GM23338 (cell line): ENCODE data around the gene MYCBPAP.

Source experiments
- CREB1 ChIP-seq: fragments of 250-450 bp; sonication (Bioruptor Pico); IDR thresholded peaks from 2 replicates; pipeline ENCODE4 v1.5.0; 2020; ENCODE audit warnings: low read depth, mild to moderate bottlenecking, moderate library complexity
- EZH2 ChIP-seq: fragments of 200-600 bp; sonication (generic); IDR thresholded peaks from one replicate; pipeline ENCODE4 v1.8.0; 2017; ENCODE audit warnings: antibody characterized with exemption, mild to moderate bottlenecking, low read depth; ENCODE audit not compliant: unreplicated experiment
- EZH2phosphoT487 ChIP-seq: fragments of 200-600 bp; sonication (generic); IDR thresholded peaks from one replicate; pipeline ENCODE4 v1.8.1; 2018; ENCODE audit warnings: antibody characterized with exemption; ENCODE audit not compliant: unreplicated experiment
- POLR2AphosphoS5 ChIP-seq: IDR thresholded peaks from 2 replicates; pipeline ENCODE4 v1.6.1; 2016; ENCODE audit warnings: antibody characterized with exemption, low read depth
- ZNF331 ChIP-seq: fragments of 250-450 bp; sonication (Bioruptor Pico); IDR thresholded peaks from 2 replicates; pipeline ENCODE4 v1.5.0; 2020; ENCODE audit warnings: low read depth, mild to moderate bottlenecking, moderate library complexity
- TF ChIP-seq, protein P1 (sequence below), 2 experiments: fragments of 200-600 bp in 1 of 2; sonication (generic) in 1 of 2; conservative IDR thresholded peaks; 2 replicates each; pipeline versions ENCODE4 v1.5.1 to v1.6.1; 2016 to 2017; ENCODE audit warnings: antibody characterized with exemption in 2 of 2, low read depth in 2 of 2, mild to moderate bottlenecking in 2 of 2, moderate library complexity in 1 of 2
- TF ChIP-seq, protein P2 (sequence below): IDR thresholded peaks from one replicate; pipeline ENCODE4 v1.6.1; 2018; ENCODE audit warnings: antibody characterized with exemption; ENCODE audit not compliant: unreplicated experiment
- TF ChIP-seq, protein P3 (sequence below): IDR thresholded peaks from 2 replicates; pipeline ENCODE4 v1.6.1; 2016; ENCODE audit warnings: antibody characterized with exemption
- TF ChIP-seq, protein P4 (sequence below): fragments of 250-450 bp; sonication (Bioruptor Pico); IDR thresholded peaks from 2 replicates; pipeline ENCODE4 v1.5.0; 2020; ENCODE audit warnings: mild to moderate bottlenecking, moderate library complexity

DNA sequence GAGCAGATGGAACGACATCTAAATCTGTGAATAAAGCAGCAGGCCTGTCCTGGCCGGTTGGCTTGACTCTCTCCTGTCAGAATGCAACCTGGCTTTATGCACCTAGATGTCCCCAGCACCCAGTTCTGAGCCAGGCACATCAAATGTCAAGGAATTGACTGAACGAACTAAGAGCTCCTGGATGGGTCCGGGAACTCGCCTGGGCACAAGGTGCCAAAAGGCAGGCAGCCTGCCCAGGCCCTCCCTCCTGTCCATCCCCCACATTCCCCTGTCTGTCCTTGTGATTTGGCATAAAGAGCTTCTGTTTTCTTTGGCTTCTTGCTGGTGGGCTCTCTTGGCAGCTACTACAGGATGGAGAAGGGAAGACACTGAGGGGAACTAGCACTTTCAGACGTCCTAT, 33.7 kb upstream of the MYCBPAP start:
- TF ChIP-seq, protein P1, sequence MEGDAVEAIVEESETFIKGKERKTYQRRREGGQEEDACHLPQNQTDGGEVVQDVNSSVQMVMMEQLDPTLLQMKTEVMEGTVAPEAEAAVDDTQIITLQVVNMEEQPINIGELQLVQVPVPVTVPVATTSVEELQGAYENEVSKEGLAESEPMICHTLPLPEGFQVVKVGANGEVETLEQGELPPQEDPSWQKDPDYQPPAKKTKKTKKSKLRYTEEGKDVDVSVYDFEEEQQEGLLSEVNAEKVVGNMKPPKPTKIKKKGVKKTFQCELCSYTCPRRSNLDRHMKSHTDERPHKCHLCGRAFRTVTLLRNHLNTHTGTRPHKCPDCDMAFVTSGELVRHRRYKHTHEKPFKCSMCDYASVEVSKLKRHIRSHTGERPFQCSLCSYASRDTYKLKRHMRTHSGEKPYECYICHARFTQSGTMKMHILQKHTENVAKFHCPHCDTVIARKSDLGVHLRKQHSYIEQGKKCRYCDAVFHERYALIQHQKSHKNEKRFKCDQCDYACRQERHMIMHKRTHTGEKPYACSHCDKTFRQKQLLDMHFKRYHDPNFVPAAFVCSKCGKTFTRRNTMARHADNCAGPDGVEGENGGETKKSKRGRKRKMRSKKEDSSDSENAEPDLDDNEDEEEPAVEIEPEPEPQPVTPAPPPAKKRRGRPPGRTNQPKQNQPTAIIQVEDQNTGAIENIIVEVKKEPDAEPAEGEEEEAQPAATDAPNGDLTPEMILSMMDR (conservative IDR thresholded peaks at IDR 0.05; ENCODE audit: low read depth in 2 of 2) = no peak
- TF ChIP-seq, protein P2, sequence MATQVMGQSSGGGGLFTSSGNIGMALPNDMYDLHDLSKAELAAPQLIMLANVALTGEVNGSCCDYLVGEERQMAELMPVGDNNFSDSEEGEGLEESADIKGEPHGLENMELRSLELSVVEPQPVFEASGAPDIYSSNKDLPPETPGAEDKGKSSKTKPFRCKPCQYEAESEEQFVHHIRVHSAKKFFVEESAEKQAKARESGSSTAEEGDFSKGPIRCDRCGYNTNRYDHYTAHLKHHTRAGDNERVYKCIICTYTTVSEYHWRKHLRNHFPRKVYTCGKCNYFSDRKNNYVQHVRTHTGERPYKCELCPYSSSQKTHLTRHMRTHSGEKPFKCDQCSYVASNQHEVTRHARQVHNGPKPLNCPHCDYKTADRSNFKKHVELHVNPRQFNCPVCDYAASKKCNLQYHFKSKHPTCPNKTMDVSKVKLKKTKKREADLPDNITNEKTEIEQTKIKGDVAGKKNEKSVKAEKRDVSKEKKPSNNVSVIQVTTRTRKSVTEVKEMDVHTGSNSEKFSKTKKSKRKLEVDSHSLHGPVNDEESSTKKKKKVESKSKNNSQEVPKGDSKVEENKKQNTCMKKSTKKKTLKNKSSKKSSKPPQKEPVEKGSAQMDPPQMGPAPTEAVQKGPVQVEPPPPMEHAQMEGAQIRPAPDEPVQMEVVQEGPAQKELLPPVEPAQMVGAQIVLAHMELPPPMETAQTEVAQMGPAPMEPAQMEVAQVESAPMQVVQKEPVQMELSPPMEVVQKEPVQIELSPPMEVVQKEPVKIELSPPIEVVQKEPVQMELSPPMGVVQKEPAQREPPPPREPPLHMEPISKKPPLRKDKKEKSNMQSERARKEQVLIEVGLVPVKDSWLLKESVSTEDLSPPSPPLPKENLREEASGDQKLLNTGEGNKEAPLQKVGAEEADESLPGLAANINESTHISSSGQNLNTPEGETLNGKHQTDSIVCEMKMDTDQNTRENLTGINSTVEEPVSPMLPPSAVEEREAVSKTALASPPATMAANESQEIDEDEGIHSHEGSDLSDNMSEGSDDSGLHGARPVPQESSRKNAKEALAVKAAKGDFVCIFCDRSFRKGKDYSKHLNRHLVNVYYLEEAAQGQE = no peak
- TF ChIP-seq POLR2AphosphoS5 = no peak
- TF ChIP-seq ZNF331 (CRISPR knock-in tag) = no peak
- TF ChIP-seq EZH2phosphoT487 = no peak
- TF ChIP-seq CREB1 = no peak
- TF ChIP-seq EZH2 = no peak
- TF ChIP-seq, protein P3, sequence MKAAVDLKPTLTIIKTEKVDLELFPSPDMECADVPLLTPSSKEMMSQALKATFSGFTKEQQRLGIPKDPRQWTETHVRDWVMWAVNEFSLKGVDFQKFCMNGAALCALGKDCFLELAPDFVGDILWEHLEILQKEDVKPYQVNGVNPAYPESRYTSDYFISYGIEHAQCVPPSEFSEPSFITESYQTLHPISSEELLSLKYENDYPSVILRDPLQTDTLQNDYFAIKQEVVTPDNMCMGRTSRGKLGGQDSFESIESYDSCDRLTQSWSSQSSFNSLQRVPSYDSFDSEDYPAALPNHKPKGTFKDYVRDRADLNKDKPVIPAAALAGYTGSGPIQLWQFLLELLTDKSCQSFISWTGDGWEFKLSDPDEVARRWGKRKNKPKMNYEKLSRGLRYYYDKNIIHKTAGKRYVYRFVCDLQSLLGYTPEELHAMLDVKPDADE = no peak
- TF ChIP-seq, protein P4, sequence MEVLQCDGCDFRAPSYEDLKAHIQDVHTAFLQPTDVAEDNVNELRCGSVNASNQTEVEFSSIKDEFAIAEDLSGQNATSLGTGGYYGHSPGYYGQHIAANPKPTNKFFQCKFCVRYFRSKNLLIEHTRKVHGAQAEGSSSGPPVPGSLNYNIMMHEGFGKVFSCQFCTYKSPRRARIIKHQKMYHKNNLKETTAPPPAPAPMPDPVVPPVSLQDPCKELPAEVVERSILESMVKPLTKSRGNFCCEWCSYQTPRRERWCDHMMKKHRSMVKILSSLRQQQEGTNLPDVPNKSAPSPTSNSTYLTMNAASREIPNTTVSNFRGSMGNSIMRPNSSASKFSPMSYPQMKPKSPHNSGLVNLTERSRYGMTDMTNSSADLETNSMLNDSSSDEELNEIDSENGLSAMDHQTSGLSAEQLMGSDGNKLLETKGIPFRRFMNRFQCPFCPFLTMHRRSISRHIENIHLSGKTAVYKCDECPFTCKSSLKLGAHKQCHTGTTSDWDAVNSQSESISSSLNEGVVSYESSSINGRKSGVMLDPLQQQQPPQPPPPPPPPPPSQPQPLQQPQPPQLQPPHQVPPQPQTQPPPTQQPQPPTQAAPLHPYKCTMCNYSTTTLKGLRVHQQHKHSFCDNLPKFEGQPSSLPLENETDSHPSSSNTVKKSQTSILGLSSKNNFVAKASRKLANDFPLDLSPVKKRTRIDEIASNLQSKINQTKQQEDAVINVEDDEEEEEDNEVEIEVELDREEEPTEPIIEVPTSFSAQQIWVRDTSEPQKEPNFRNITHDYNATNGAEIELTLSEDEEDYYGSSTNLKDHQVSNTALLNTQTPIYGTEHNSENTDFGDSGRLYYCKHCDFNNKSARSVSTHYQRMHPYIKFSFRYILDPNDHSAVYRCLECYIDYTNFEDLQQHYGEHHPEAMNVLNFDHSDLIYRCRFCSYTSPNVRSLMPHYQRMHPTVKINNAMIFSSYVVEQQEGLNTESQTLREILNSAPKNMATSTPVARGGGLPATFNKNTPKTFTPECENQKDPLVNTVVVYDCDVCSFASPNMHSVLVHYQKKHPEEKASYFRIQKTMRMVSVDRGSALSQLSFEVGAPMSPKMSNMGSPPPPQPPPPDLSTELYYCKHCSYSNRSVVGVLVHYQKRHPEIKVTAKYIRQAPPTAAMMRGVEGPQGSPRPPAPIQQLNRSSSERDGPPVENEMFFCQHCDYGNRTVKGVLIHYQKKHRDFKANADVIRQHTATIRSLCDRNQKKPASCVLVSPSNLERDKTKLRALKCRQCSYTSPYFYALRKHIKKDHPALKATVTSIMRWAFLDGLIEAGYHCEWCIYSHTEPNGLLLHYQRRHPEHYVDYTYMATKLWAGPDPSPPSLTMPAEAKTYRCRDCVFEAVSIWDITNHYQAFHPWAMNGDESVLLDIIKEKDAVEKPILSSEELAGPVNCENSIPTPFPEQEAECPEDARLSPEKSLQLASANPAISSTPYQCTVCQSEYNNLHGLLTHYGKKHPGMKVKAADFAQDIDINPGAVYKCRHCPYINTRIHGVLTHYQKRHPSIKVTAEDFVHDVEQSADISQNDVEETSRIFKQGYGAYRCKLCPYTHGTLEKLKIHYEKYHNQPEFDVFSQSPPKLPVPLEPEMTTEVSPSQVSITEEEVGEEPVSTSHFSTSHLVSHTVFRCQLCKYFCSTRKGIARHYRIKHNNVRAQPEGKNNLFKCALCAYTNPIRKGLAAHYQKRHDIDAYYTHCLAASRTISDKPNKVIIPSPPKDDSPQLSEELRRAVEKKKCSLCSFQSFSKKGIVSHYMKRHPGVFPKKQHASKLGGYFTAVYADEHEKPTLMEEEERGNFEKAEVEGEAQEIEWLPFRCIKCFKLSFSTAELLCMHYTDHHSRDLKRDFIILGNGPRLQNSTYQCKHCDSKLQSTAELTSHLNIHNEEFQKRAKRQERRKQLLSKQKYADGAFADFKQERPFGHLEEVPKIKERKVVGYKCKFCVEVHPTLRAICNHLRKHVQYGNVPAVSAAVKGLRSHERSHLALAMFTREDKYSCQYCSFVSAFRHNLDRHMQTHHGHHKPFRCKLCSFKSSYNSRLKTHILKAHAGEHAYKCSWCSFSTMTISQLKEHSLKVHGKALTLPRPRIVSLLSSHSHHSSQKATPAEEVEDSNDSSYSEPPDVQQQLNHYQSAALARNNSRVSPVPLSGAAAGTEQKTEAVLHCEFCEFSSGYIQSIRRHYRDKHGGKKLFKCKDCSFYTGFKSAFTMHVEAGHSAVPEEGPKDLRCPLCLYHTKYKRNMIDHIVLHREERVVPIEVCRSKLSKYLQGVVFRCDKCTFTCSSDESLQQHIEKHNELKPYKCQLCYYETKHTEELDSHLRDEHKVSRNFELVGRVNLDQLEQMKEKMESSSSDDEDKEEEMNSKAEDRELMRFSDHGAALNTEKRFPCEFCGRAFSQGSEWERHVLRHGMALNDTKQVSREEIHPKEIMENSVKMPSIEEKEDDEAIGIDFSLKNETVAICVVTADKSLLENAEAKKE (CRISPR knock-in tag) = no peak
